Measurements from ENCODE around the gene KCNK18. TPM values are rescaled to one million over a fixed set of nuclear protein-coding genes. Genes with fewer than 3 reads are reported as not detected.

Gene KCNK18
- total RNA-seq, 2 experiments from 2014 or later, result not detected

- no peak for DNase-seq (ENCODE audit: low spot score)
- CTCF ChIA-PET (ENCODE audit: unreplicated experiment), result no interaction called here
- POLR2A ChIA-PET, result no interaction called here
- Histone ChIP-seq H3K4me1 (ENCODE audit: insufficient read depth, low read length, poor library complexity, severe bottlenecking) (no peaks in the 10 kb centered on the region), H3K9me3 (ENCODE audit: low read length) (no peaks in the 10 kb centered on the region), H3K27ac (ENCODE audit: low read depth, low read length, poor library complexity, severe bottlenecking) (no peak within 1 kb of the TSS), H3K79me2 (ENCODE audit: insufficient read depth, low read depth, low read length) (no peaks in the 10 kb centered on the region), H2AFZ (ENCODE audit: low read length) (no peak within 1 kb of the TSS), H3K36me3 (ENCODE audit: insufficient read depth, low read length) (no peaks in the 10 kb centered on the region), H3K9me2 (ENCODE audit: insufficient read depth, low read length) (no peaks in the 10 kb centered on the region), H4K20me1 (ENCODE audit: insufficient read depth, low read length) (no peaks in the 10 kb centered on the region), H3K4me2 (ENCODE audit: low read length) (no peak within 1 kb of the TSS), H3K4me3 (ENCODE audit: low read depth, low read length, poor library complexity, severe bottlenecking) (no peak within 1 kb of the TSS)
- BruUV-seq (replicated peaks), result no TSS peak
- TF ChIP-seq CTCF (conservative IDR thresholded peaks at IDR 0.05; ENCODE audit: low read length) (no peak), EZH2phosphoT487 (IDR thresholded peaks at IDR 0.05; ENCODE audit: borderline replicate concordance, low read depth, low read length) (no peak)
- intact Hi-C loops (cut with micrococcal nuclease; ENCODE audit: unreplicated experiment), result no loop called here
Observed at GRCh38 chr10:117240621-117241529, 43.6 kb downstream of the KCNK18 start, which contains the start of gene SLC18A2. SLC18A2 (plus strand) TSS chr10:117241114; CDS start chr10:117241694, 580 bp downstream.

GRCh38 chr10:117241541-117242462 lies 44.5 kb downstream of the KCNK18 start:
- CTCF ChIA-PET (ENCODE audit: unreplicated experiment), result no interaction called here
- no peak overlapping the region for H3K4me2 ChIP-seq (ENCODE audit: low read length)
- no peaks in the 10 kb centered on the region for H3K79me2 ChIP-seq (ENCODE audit: insufficient read depth, low read depth, low read length)
- H3K36me3 ChIP-seq (ENCODE audit: insufficient read depth, low read length), result no peaks in the 10 kb centered on the region
- POLR2A ChIA-PET, result no interaction called here
- no peak overlapping the region for H3K4me3 ChIP-seq (ENCODE audit: low read depth, low read length, poor library complexity, severe bottlenecking)
- TF ChIP-seq EZH2phosphoT487 (IDR thresholded peaks at IDR 0.05; ENCODE audit: borderline replicate concordance, low read depth, low read length), result no peak
- TF ChIP-seq CTCF (conservative IDR thresholded peaks at IDR 0.05; ENCODE audit: low read length), result no peak
- no peak overlapping the region for H3K27ac ChIP-seq (ENCODE audit: low read depth, low read length, poor library complexity, severe bottlenecking)
- BruUV-seq (replicated peaks), result no TSS peak
- no peaks in the 10 kb centered on the region for H3K9me2 ChIP-seq (ENCODE audit: insufficient read depth, low read length)
- H3K4me1 ChIP-seq (ENCODE audit: insufficient read depth, low read length, poor library complexity, severe bottlenecking), result no peaks in the 10 kb centered on the region
- H3K9me3 ChIP-seq (ENCODE audit: low read length), result no peaks in the 10 kb centered on the region
- H4K20me1 ChIP-seq (ENCODE audit: insufficient read depth, low read length), result no peaks in the 10 kb centered on the region
- no peak overlapping the region for H2AFZ ChIP-seq (ENCODE audit: low read length)
- no peak for DNase-seq (ENCODE audit: low spot score)
- intact Hi-C loops (cut with micrococcal nuclease; ENCODE audit: unreplicated experiment), result no loop called here
